GM23248 (cell line): Measurements from ENCODE around the gene AFG3L2. TPM values are rescaled to one million over a fixed set of nuclear protein-coding genes. Genes with fewer than 3 reads are reported as not detected.
"Not testable (repeated sequence)": the region's sequence is repeated elsewhere in the genome, so short reads cannot be mapped to it uniquely, and the experiment has no call there.

Experiments used
- DNase-seq: peaks from one replicate; pipeline ENCODE4 v3.0.0-alpha.2; 2015
- H2AFZ ChIP-seq: fragments of 200-600 bp; sonication (generic); 2 replicates; pipeline ENCODE4 v1.6.1; 2016; ENCODE audit warnings: antibody characterized with exemption
- H3F3A ChIP-seq: fragments of 200-600 bp; sonication (generic); 2 replicates; pipeline ENCODE4 v1.6.1; 2016; ENCODE audit warnings: mild to moderate bottlenecking, antibody characterized with exemption, mixed run types; ENCODE audit not compliant: insufficient read depth
- H3K27ac ChIP-seq: fragments of 200-600 bp; sonication (generic); 2 replicates; pipeline ENCODE4 v1.5.1; 2016; ENCODE audit warnings: mild to moderate bottlenecking
- H3K27me3 ChIP-seq: fragments of 200-600 bp; sonication (generic); replicated peaks from 2 replicates; pipeline ENCODE4 v1.6.1; 2016; ENCODE audit warnings: mild to moderate bottlenecking; ENCODE audit not compliant: insufficient read depth
- H3K36me3 ChIP-seq: fragments of 200-600 bp; sonication (generic); 2 replicates; pipeline ENCODE4 v1.6.1; 2016; ENCODE audit warnings: low read depth, mild to moderate bottlenecking
- H3K4me1 ChIP-seq: fragments of 200-600 bp; sonication (generic); 2 replicates; pipeline ENCODE4 v1.6.1; 2016; ENCODE audit warnings: mild to moderate bottlenecking; ENCODE audit not compliant: insufficient read depth
- H3K4me2 ChIP-seq: fragments of 200-600 bp; sonication (generic); one replicate; pipeline ENCODE4 v1.6.1; 2016; ENCODE audit warnings: mild to moderate bottlenecking; ENCODE audit not compliant: unreplicated experiment
- H3K4me3 ChIP-seq: fragments of 200-600 bp; sonication (generic); 2 replicates; pipeline ENCODE4 v1.5.1; 2016; ENCODE audit warnings: mild to moderate bottlenecking
- H3K79me2 ChIP-seq: fragments of 200-600 bp; sonication (generic); 2 replicates; pipeline ENCODE4 v1.6.1; 2016; ENCODE audit warnings: mild to moderate bottlenecking; ENCODE audit not compliant: insufficient read depth
- H3K9ac ChIP-seq: fragments of 200-600 bp; sonication (generic); 2 replicates; pipeline ENCODE4 v1.6.1; 2016; ENCODE audit warnings: mild to moderate bottlenecking
- H3K9me2 ChIP-seq: fragments of 200-600 bp; sonication (generic); 2 replicates; pipeline ENCODE4 v1.6.1; 2016; ENCODE audit warnings: mixed run types, mild to moderate bottlenecking, moderate library complexity; ENCODE audit not compliant: insufficient read depth
- H3K9me3 ChIP-seq: fragments of 200-600 bp; sonication (generic); one replicate; pipeline ENCODE4 v1.6.1; 2017; ENCODE audit warnings: low read depth
- H4K20me1 ChIP-seq: fragments of 200-600 bp; sonication (generic); 2 replicates; pipeline ENCODE4 v1.6.0; 2016; ENCODE audit not compliant: insufficient read depth
- EZH2 ChIP-seq: fragments of 200-600 bp; sonication (generic); IDR thresholded peaks from 2 replicates; pipeline ENCODE4 v1.6.1; 2018; ENCODE audit warnings: antibody characterized with exemption, mild to moderate bottlenecking; ENCODE audit not compliant: insufficient read depth, poor library complexity, severe bottlenecking
- EZH2phosphoT487 ChIP-seq: fragments of 200-600 bp; sonication (generic); IDR thresholded peaks from 2 replicates; pipeline ENCODE4 v1.6.1; 2018; ENCODE audit warnings: antibody characterized with exemption, moderate library complexity, mild to moderate bottlenecking, low read depth; ENCODE audit not compliant: insufficient read depth
- WGBS, 2 experiments: methylation state at CpG; one replicate each; pipeline ENCODE4 v1.1.6; 2015 to 2017; ENCODE audit warnings: low lambda C conversion rate in 2 of 2, low coverage in 1 of 2; ENCODE audit errors: missing lambda C conversion rate in 2 of 2; 5-methylcytosine and 5-hydroxymethylcytosine counted together
- in situ Hi-C: fragments of 300-500 bp; cut with MboI; formaldehyde crosslinking; loops from 2 replicates; pipeline ENCODE4 v1.15.0; 2020
- polyA plus RNA-seq: library from polyadenylated mRNA; unstranded; fragments of >200 nt; fragmentation: Nextera tagmentation; extraction: Ambion mirVana; gene quantifications from 2 replicates; pipeline ENCODE4 v1.2.1, GENCODE V29; 2016
- total RNA-seq: library from RNA; depleted of rRNA; stranded (reverse); fragments of >200 nt; shearing (Covaris generic); gene quantifications from 2 replicates; pipeline ENCODE4 v1.2.3, GENCODE V29; 2014

The AFG3L2 gene
- total and polyA plus RNA-seq, 2 experiments from 2014 or later = 28.1 to 40.6 TPM

- not testable (repeated sequence) for H3K36me3 ChIP-seq, H3K9me3 ChIP-seq, H4K20me1 ChIP-seq, H3K27me3 ChIP-seq, DNase-seq, H3K9me2 ChIP-seq
- WGBS, 2 experiments = 75 to 76% methylated on average over 5 of the region's 5 CpGs
- Histone ChIP-seq H3K79me2 (peaks cover 33% of the 10 kb centered on the region), H3K4me3 (peak overlapping the region; percentile 80), H3K27ac (peak overlapping the region; percentile 86), H3K4me2 (peak overlapping the region; percentile 92), H3F3A (peaks cover 11% of the 10 kb centered on the region; the same call in 1 of the 2 replicates), H3K4me1 (peaks cover 10% of the 10 kb centered on the region; the same call in 1 of the 2 replicates), H3K9ac (peak overlapping the region; percentile 87), H2AFZ (peak overlapping the region; percentile 97)
- in situ Hi-C loops = loop anchor here (25.0 kb wide), 1 partner anchor 559 kb away; the partner anchor contains the start of gene SEH1L
Measured at GRCh38 chr18:12378198-12378558, 1.2 kb upstream of the AFG3L2 start.

GRCh38 chr18:12377556-12378197 is 650 bp upstream of the AFG3L2 start:
- Histone ChIP-seq H3K4me1 (peaks cover 10% of the 10 kb centered on the region; the same call in 1 of the 2 replicates), H3K9me2 (no peaks in the 10 kb centered on the region), H3K4me2 (peak overlapping the region; percentile 92), H3K9me3 (no peaks in the 10 kb centered on the region), H3K9ac (peak overlapping the region; percentile 87), H3K27ac (peak overlapping the region; percentile 86), H3K79me2 (peaks cover 38% of the 10 kb centered on the region), H2AFZ (peak overlapping the region; percentile 97), H3K4me3 (peak overlapping the region; percentile 80), H3K27me3 (no peaks in the 10 kb centered on the region), H3F3A (peaks cover 11% of the 10 kb centered on the region; the same call in 1 of the 2 replicates), H4K20me1 (0 out of 2 replicates have a peak, but pooled peaks cover 5% of the 10 kb centered on the region), H3K36me3 (no peaks in the 10 kb centered on the region)
- WGBS, 2 experiments = 2 to 3% methylated on average over 23 to 30 of the region's 30 CpGs
- TF ChIP-seq EZH2phosphoT487 (no peak), EZH2 (no peak)
- DNase-seq = peak; percentile 99
- in situ Hi-C loops = loop anchor here (25.0 kb wide), 1 partner anchor 560 kb away; the partner anchor contains the start of gene SEH1L

- no peak for TF ChIP-seq EZH2
- no peak for TF ChIP-seq EZH2phosphoT487
- H3K4me1 ChIP-seq = peaks cover 10% of the 10 kb centered on the region; the same call in 1 of the 2 replicates
- H2AFZ ChIP-seq = peak overlapping the region; percentile 64
- peak overlapping the region; percentile 91 for H3K9ac ChIP-seq
- H3K36me3 ChIP-seq = no peaks in the 10 kb centered on the region
- no peaks in the 10 kb centered on the region for H3K9me3 ChIP-seq
- peaks cover 53% of the 10 kb centered on the region for H3K79me2 ChIP-seq
- peaks cover 11% of the 10 kb centered on the region; the same call in 1 of the 2 replicates for H3F3A ChIP-seq
- H4K20me1 ChIP-seq = 0 out of 2 replicates have a peak, but pooled peaks cover 5% of the 10 kb centered on the region
- no peaks in the 10 kb centered on the region for H3K9me2 ChIP-seq
- DNase-seq = peak; percentile 40
- 9 to 11% methylated on average over 41 to 42 of the region's 42 CpGs for WGBS, 2 experiments
- H3K27me3 ChIP-seq = no peaks in the 10 kb centered on the region
- H3K4me2 ChIP-seq = peak overlapping the region; percentile 87
- peak overlapping the region; percentile 87 for H3K4me3 ChIP-seq
- in situ Hi-C loops = loop anchor here (25.0 kb wide), 1 partner anchor 561 kb away; the partner anchor contains the start of gene SEH1L
- H3K27ac ChIP-seq = peak overlapping the region; percentile 92
Measured at GRCh38 chr18:12376034-12376753, 833 bp downstream of the AFG3L2 start.

GRCh38 chr18:12374401-12374800 is 2.6 kb downstream of the AFG3L2 start:
- Histone ChIP-seq H3K79me2 (peaks cover 71% of the 10 kb centered on the region), H3K27ac (no peak overlapping the region), H2AFZ (no peak overlapping the region), H3K9me3 (no peaks in the 10 kb centered on the region), H3K27me3 (no peaks in the 10 kb centered on the region), H3K4me1 (peaks cover 10% of the 10 kb centered on the region; the same call in 1 of the 2 replicates), H3K36me3 (no peaks in the 10 kb centered on the region), H3K9ac (no peak overlapping the region), H4K20me1 (0 out of 2 replicates have a peak, but pooled peaks cover 5% of the 10 kb centered on the region), H3K9me2 (no peaks in the 10 kb centered on the region), H3K4me2 (no peak overlapping the region), H3K4me3 (no peak overlapping the region), H3F3A (peaks cover 11% of the 10 kb centered on the region; the same call in 1 of the 2 replicates)
- no peak for DNase-seq
- in situ Hi-C loops = no loop called here
- TF ChIP-seq EZH2 = no peak
- no peak for TF ChIP-seq EZH2phosphoT487
- 99 to 100% methylated on average over 6 of the region's 6 CpGs for WGBS, 2 experiments
